Keratinocyte (primary cell): ENCODE measurements around the gene MRC2.

ENCODE experiments used
- EZH2 ChIP-seq: IDR thresholded peaks from one replicate; pipeline ENCODE4 v1.6.1; 2012; ENCODE audit warnings: inconsistent platforms, mild to moderate bottlenecking, low read length, moderate library complexity
- TF ChIP-seq, protein P1 (sequence below), 3 experiments: IDR thresholded peaks in 1 of 3; conservative IDR thresholded peaks in 1 of 3; optimal IDR thresholded peaks in 1 of 3; 2 replicates in 2 of 3; 3 replicates in 1 of 3; pipeline versions ENCODE3 to v1.5.1; 2011; ENCODE audit warnings: low read length in 3 of 3, mild to moderate bottlenecking in 3 of 3, moderate library complexity in 2 of 3, control low read depth in 1 of 3, inconsistent platforms in 1 of 3; ENCODE audit not compliant: insufficient read depth in 2 of 3; ENCODE audit errors: extremely low read depth in 1 of 3

DNA sequence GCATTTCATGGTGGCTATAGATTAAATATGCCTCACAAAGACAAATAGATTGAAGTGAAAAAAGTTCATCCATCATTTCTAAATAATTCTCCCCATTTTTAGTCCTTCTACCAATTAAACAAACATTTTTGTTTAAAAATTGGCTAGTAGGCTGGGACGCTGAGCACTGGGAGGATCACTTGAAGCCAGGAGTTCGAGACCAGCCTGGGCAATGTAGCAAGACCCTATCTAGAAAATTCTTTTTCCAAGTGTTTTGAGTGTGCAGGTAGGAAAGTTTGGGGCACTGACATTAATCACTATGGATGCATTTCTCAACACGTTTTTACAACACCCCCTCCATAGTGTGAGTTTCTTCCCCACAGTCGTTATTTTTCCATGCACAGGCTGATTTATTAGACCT lies 56.7 kb downstream of the MRC2 start:
- TF ChIP-seq, protein P1, sequence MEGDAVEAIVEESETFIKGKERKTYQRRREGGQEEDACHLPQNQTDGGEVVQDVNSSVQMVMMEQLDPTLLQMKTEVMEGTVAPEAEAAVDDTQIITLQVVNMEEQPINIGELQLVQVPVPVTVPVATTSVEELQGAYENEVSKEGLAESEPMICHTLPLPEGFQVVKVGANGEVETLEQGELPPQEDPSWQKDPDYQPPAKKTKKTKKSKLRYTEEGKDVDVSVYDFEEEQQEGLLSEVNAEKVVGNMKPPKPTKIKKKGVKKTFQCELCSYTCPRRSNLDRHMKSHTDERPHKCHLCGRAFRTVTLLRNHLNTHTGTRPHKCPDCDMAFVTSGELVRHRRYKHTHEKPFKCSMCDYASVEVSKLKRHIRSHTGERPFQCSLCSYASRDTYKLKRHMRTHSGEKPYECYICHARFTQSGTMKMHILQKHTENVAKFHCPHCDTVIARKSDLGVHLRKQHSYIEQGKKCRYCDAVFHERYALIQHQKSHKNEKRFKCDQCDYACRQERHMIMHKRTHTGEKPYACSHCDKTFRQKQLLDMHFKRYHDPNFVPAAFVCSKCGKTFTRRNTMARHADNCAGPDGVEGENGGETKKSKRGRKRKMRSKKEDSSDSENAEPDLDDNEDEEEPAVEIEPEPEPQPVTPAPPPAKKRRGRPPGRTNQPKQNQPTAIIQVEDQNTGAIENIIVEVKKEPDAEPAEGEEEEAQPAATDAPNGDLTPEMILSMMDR (optimal IDR thresholded peaks at IDR 0.05 in 1 of 3, IDR thresholded peaks at IDR 0.05 in 1 of 3, conservative IDR thresholded peaks at IDR 0.05 in 1 of 3; ENCODE audit: extremely low read depth in 1 of 3, insufficient read depth in 2 of 3, low read length in 3 of 3), result no peak
- no peak for TF ChIP-seq EZH2
